ENCODE measurements around the gene WWP2.
"Not testable (repeated sequence)": the region's sequence is repeated elsewhere in the genome, so short reads cannot be mapped to it uniquely, and the experiment has no call there.

The WWP2 gene

DNA sequence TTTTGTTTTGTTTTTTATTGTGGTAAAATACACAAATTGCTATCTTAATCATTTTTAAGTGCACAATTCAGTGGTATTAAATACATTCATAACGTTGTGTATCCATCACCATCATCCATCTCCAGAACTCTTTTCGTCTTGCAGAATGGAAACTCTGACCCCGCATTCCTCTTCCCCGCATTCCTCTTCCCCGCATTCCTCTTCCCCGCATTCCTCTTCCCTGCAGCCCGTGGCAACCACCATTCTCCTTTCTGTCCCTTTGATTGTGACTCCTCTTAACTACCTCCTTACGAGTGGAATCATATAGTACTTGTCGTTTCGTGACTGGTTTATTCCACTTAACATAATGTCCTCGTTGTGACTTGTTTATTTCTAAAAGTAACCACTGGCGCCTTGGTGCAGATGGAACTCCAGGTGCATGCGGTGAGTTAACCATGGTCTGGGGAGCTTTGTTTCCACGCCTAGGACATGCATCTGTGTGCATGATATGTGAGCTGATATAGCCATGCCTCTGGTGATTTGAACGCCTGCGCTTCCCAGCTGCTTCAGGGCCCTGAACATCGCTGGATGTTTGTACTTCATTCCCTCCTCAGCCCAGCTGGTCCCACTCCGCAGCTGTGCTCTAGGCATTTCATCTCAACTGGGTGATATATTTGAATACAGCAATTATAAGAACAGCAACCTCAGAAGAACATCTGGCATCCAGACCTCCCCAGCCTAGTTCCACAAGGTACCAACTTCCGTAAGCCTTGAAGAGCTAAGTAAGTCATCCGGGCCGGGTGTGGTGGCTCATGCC, 181.3 kb downstream of the WWP2 start:
- DNase-seq (ENCODE audit: low read depth in 3 of 3): not testable (repeated sequence)

DNA sequence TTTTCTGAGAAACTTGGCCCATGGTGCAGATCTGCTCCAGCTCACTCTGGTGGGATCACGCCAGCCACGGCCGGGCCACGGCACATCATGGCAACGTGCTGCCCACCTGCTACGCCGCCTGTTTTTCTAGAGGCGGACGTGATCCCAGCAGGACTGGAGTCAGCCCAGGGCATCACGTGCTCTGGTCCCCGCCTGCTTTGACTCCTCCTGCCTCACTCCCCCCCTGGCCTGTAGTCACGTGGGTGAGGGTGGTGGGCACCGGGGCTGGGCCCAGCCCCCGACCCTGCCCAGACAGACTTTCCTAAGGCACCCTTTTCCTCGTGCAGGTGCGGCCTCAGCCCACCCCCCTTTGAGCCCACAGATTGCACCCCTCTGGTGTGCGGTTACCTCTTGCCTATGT, 188.3 kb downstream of the WWP2 start:
- not testable (repeated sequence) for DNase-seq (ENCODE audit: low read depth in 3 of 3)

DNA sequence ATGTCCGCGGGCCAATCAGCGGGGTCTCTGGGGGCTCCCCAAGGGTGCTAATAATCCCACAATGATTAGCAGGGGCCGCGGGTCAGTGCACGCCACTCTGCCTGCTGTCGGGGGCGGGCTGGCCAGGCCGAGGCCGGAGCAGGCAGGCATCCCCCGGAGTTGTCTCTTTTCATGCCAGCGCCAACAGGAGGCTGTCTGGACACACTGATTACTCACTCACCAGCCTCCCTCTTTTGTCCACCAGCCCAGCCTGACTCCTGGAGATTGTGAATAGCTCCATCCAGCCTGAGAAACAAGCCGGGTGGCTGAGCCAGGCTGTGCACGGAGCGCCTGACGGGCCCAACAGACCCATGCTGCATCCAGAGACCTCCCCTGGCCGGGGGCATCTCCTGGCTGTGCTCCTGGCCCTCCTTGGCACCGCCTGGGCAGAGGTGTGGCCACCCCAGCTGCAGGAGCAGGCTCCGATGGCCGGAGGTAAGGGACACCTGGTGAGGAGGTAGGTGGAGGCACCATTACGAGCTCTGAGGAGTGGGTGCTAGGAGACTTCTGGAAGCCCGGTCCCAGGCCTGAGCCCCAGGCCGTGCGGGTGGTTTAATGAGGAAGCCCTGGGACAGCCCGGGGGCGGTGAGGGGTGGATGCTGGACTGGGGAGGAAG, 189.0 kb downstream of the WWP2 start, which contains the start of gene CLEC18A:
CLEC18A (plus strand) TSS at position 318 of the 655 bp plus-strand sequence; CDS start at position 351, 33 bp downstream.
- DNase-seq (ENCODE audit: low read depth in 3 of 3): not testable (repeated sequence)

DNA sequence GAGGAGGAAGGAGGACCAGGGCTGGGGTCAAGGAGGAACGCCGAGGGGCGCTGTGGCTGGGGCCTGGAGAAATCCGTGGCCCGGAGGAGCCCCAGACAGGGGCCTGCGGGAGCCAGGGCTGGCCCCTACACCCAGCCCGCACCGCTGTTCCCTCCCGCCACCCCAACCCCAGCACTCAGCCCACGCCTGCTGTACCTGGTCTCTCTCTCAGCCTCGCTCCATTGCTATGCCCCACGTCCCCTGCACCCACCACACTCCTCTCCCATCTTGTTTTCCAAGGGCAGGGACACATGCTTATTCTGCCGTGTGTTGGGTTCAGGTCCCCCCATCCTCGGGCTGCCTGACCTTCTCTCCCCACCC, 189.5 kb downstream of the WWP2 start:
- not testable (repeated sequence) for DNase-seq (ENCODE audit: low read depth in 3 of 3)

DNA sequence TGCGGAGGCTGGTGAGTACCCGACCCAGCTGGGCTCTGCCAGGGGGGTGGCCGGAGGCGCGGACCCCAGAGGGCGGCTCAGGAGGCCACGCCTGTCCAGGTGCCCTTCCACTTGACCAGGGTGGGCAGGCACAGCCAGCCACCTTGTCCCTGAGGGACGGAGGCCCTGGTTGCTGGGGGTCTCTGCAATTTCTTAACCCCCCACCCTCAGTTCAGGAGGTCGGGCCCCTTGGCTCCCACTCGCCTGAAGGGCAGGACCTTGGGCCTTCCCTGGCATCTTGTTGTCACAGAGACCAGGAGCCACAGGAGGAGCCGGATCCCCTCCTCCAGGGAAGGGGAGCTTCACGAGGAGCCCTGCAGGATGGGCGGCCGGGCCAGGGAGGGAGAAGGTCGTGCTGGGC, 190.0 kb downstream of the WWP2 start:
- not testable (repeated sequence) for DNase-seq (ENCODE audit: low read depth in 3 of 3)

DNA sequence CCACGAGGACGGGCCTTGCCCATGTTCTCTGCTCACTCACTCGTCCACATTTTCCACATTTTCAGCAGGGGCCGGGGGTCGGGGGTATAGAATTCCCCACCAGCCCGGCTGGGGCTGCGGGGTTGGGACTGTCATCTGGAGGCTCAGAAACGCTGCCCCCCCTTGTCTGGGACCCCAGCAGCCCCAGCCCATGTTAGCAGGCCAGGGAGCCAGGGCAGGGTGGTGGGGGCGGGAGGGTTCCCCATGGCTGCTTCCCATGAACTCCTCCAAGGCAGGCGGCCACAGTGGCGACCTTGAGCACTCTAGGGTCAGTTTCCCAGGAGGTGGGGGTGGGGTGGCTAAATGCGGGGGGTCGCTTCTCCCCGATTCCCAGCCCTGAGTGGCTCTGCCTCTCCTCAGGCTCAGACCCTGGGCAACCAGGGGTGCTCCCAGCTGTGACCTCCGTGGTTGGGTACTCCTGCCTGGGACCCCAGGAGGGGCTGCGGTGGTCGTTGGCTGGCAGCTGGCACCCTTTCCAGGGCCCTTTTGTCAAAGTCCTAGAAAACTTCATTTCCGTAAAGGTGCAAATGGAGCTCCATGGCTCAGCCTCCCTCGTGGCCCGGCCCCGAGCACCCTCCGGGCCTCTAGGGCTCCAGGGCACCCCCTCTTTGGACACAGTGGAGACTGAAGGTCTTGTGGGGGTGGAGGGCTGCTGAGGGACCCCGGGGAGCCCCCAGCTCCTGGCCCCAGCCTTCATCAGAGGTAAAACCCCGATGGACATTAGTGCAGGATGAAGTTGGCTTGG, 190.6 kb downstream of the WWP2 start:
- DNase-seq (ENCODE audit: low read depth in 3 of 3): not testable (repeated sequence)

DNA sequence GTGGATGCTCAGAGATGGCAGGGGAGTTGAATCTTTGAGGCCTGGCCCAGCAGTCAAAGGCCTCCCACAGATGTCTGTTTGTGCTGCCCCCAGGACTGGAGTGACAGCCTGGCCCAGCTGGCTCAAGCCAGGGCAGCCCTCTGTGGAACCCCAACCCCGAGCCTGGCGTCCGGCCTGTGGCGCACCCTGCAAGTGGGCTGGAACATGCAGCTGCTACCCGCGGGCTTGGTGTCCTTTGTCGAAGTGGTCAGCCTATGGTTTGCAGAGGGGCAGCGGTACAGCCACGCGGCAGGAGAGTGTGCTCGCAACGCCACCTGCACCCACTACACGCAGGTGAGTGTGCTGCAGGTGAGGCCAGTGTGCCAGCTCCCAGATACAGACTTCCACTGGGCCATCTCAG, 192.1 kb downstream of the WWP2 start:
- DNase-seq (ENCODE audit: low read depth in 3 of 3): not testable (repeated sequence)

DNA sequence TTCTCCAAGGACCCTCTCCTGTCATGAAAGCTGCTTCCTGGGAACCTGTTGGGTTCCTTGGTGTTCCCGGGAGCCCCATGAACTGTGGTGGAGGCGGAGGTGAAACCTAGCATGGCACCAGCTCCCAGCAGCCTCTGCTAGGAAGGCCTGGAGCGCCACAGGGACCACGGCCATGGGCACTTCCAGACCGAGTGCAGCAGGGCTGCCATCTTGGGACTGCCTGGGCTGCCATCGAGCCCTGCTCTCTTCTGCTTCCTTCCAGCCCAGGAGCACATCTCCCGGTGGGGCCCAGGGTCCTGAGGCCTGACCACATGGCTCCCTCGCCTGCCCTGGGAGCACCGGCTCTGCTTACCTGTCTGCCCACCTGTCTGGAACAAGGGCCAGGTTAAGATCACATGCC, 201.2 kb downstream of the WWP2 start:
- not testable (repeated sequence) for DNase-seq (ENCODE audit: low read depth in 3 of 3)

DNA sequence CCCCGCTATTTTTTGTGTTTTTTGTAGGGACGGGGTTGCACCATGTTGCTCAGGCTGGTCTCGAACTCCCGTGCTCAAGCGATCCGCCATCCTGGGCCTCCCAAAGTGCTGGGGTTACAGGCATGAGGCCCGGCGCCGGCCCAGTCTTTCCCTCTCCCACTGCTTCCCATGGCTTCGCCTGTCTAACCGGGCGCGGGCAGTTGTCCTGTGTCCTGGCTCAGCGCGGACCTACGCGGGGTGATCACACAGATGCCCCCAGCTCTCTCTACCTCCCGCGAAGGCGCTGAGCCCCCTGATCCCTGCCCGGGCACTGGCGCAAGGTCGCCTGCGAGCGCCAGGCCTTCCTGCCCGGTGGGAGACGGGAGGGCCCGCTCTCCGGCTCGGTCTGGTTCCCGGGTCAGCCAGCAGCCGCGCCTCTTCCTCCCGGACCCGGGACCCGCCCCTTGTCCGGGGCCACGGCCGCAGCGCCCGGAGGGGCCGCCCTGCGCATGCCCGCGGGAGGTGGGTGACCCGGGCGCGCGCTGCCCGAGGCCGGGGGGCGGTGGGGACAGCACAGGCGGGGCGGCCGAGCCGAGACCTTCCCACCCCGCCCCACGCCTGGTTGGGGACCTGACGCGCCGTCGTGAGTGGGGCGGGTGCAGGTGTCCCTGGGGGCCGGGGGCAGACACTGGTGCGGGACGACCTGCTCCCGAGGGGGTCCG, 203.0 kb downstream of the WWP2 start:
- not testable (repeated sequence) for DNase-seq (ENCODE audit: low read depth in 3 of 3)

DNA sequence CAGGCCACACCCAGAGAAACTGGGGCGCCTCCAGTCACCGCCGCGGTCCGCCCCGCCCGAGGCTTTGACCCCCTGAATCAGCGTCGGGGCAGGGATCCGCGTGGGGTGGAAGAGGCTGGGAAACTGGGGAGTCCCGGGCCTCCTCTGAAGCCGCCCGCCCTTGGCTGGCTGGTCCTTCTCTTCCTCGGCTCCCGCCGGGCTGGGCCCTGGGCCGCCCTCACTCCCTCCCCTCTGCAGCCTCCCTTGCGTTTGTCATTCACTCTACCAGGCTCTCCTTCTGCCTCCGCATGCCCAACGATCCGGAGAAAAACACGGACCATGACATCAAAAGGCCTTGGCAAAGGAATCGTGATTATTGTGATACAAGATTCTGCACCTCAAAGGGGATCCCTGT, 203.5 kb downstream of the WWP2 start:
- DNase-seq (ENCODE audit: low read depth in 3 of 3): not testable (repeated sequence)

DNA sequence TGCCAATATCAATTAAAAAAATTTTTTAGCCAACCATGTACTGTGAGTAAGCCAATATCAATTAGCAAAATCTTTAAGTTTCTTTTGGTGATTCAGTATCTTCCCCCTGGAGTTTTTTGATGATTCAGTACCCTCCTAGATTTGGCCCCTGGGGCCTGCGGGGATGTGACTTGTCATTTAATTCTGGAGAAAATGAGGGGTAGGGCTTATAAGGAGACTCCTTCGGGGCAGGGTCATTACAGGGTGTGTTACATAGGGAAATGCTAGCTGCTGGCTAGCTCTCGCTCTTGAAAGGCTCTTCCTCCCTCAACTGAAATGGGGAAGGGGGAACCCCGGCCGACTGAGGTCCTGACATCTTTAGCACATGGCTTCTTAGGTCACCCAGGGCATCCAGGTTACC, 205.6 kb downstream of the WWP2 start:
- not testable (repeated sequence) for DNase-seq (ENCODE audit: low read depth in 3 of 3)

DNA sequence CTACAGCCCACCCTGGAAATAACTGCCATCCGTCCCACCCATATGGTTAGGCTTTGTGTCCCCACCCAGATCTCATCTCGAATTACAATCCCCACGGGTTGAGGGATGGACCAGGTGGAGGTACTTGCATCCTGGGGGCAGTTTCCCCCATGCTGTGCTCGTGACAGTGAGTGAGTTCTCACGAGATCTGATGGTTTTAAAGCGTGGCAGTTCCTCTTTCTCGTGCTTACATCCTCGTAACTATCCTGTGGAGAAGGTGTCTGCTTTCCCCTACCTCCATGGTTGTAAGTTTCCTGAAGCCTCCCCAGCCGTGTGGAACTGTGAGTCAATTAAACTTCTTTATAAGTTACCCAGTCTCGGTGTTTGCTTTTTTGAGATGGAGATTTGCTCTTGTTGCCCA, 206.0 kb downstream of the WWP2 start:
- DNase-seq (ENCODE audit: low read depth in 3 of 3): not testable (repeated sequence)

DNA sequence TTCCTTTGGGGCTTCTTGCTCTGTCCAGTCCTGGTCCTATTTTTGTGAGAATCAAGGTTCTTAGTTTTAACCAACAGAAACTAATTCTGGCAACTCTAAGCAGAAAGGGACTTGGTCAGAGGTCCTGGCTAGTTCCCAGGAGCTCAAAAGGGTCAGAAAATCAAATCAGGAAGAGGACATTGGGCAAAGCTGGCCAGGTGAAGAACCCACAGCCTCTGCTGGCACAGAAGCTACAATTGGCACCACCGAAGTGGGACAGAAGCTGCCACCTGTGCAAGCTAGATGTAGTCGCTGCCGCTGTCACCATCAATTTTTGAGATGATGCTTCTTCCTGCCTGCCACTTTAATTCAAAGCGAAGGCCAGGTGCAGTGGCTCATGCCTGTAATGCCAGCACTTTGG, 207.5 kb downstream of the WWP2 start:
- DNase-seq (ENCODE audit: low read depth in 3 of 3): not testable (repeated sequence)

DNA sequence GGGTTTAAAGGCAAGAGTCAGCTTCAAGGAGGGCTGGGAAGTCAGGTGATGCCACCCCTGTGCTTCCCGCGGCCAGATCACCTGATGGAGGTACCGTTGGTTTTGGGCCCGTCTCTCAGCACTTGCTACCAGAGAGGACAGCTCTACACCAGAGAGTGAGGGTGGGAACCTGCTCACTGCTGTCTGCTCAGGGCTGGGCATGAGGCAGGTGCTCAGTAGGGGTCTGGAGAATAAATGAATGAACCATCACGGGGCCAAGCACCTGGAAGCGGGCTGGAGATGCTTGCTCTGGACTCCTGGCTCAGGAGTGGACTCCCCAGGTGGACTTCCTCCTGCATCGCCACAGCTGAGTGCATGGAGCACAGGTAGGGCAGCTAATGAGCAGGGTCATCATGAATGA, 210.0 kb downstream of the WWP2 start:
- DNase-seq (ENCODE audit: low read depth in 3 of 3): not testable (repeated sequence)

DNA sequence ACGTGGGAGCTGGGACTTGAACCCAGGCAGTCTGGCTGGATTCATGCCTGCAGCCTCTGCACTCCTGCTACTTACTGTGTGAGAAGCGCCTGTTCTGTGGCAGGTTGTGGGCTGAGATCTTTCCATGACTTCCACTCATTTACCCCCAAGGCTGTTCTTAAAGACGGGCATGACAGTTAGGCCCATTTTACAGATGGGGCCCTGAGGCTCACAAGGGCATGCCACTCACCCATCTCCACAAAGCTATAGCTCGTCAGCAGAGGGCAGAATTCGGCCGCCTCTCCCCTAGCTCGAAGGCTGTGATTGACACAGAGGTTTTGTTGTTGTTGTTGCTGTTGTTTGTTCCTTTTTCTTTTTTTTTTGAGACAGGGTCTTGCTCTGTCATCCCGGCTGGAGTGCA, 210.8 kb downstream of the WWP2 start:
- DNase-seq (ENCODE audit: low read depth in 3 of 3): not testable (repeated sequence)

DNA sequence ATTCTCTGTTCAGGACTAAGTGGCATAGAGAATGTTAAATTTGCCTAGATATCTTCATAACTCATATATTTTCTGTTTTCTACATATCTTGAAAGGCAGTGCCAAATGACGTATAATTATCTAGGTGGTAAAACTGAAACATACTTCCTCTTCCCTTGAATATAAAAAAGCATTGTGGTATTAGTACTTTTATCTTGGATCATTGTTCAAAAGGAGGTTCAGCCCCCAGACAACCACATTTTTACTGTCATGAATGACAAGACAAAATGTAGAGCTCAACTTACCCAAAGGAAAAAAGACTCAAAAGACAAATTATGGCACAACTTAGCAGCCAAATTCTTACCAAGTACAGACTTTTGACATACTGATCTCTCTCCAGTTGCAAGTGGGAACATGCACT, 223.1 kb downstream of the WWP2 start:
- not testable (repeated sequence) for DNase-seq (ENCODE audit: low read depth in 3 of 3)

All from stimulated activated CD4-positive, alpha-beta T cell treated with anti-CD3 and anti-CD28 coated beads, TNF-alpha, amount 100 ng/mL, for 4 hours (primary cell).